Mucosa of rectum (tissue), 2 donors: ENCODE measurements around the gene SP9.

ENCODE experiments used
- H3K27ac ChIP-seq, 2 donors: one replicate each; pipeline ENCODE4 v1.7.0; 2013; ENCODE audit warnings: inconsistent platforms in 2 of 2, low read depth in 2 of 2, low read length in 2 of 2
- H3K27me3 ChIP-seq, 2 donors: one replicate each; pipeline ENCODE4 v1.7.0; 2013; ENCODE audit warnings: low read length in 2 of 2; ENCODE audit not compliant: control insufficient read depth in 2 of 2, insufficient read depth in 2 of 2
- H3K36me3 ChIP-seq, 2 donors: one replicate each; pipeline ENCODE4 v1.7.0; 2013; ENCODE audit warnings: low read length in 2 of 2; ENCODE audit not compliant: control insufficient read depth in 2 of 2, insufficient read depth in 2 of 2
- H3K4me1 ChIP-seq, 2 donors: one replicate each; pipeline ENCODE4 v1.7.0; 2013; ENCODE audit warnings: low read length in 2 of 2, mild to moderate bottlenecking in 1 of 2; ENCODE audit not compliant: control insufficient read depth in 2 of 2, insufficient read depth in 2 of 2
- H3K4me3 ChIP-seq, 2 donors: one replicate each; pipeline ENCODE4 v1.7.0; 2013; ENCODE audit warnings: low read length in 2 of 2
- H3K9ac ChIP-seq, 2 donors: one replicate each; pipeline ENCODE4 v1.7.0; 2013; ENCODE audit warnings: low read length in 2 of 2, low read depth in 1 of 2, mild to moderate bottlenecking in 1 of 2
- H3K9me3 ChIP-seq, 2 donors: one replicate each; pipeline ENCODE4 v1.7.0; 2013; ENCODE audit warnings: low read length in 2 of 2; ENCODE audit not compliant: control insufficient read depth in 2 of 2
- donor health status: healthy.
- donor health status: Normal muscosa, but diverticular disease.

The SP9 gene

DNA sequence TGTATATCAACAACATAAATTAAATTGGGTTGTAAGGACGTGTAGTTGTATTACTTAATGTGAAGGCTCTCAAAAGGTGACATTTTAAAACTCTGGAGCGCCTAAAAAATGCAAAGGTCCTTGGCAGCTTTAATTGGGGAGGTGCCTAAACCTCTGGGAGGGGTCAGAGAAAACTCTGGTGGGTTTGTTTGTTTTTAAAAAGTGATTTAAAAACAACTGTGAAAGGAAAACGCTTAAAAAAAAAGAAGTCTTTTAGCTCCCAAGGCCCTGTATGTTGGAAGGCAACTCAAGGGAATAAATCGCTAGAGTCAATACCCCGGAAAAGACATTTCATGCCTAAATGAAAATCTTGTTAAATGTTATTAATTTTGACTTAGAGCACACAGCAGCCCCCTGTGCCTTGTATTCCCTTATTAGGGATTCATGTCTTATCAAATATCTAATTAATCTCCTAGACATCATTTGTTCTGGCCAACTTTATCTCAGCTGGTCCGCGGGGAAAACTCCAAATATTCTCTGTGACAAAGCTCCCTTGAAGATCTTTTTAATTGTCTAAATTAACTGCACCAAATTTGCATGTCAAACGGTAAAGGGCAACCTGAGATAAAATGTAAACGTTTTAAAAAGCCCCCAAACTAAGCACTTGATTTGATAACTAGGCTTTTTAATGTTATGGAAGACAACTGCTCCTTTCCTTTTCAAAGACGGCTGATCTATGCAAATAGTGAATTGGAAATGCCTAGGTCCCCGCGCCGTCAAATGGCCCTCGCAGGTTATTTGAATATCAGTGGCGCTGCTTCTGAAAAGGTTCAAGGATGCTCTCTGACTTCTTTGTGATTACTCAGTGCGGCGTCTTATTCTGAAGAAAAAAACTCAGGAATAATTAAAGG is 4.2 kb downstream of the SP9 start:
- Histone ChIP-seq H3K9ac (no peak overlapping the region), H3K4me3 (no peak overlapping the region), H3K27ac (no peak overlapping the region), H3K9me3 (no peaks in the 10 kb centered on the region), H3K36me3 (no peaks in the 10 kb centered on the region), H3K27me3 (peaks cover 79 to 93% of the 10 kb centered on the region in 2 donors), H3K4me1 (peaks cover 30 to 33% of the 10 kb centered on the region in 2 donors)

DNA sequence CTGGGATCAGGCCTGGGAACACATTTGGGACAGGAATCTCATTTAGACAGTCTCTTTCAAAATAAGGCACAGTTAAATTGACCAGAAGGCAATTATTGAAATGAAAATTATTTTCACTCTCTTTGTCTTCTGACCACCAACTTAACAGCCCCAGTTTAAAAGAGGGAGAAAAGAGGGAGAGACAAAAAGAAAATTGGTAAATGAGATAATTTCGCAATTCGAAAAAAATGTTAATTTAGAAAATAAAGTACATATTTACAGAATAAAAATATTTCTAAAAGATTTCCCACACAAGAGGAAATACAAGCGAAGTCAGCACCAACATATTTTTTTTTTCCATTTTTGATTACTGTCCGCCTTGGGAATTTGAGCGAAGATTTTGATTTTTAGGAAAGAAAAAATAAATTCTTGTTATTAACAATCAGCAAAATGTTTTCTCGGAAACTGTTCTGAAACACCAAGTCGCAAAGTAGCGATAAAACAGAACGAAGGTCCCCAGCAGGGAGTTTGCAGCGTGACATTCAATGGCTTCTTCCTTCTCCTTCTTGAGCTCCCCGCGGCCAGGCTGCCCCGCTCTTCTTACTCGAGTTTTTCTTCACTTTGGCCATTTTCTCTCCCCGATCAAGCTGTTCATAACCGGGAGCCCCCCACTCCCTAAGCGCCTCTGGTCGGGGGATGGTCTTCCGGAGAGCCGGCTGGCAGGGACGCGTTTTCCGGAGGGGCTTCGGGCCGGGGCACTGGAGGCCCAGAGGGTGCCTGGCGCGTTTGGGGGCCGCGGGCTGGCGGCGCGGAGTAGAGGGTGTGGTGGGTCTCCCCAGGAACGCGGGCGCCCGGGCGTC is 5.0 kb downstream of the SP9 start:
- Histone ChIP-seq H3K4me1 (peaks cover 28 to 36% of the 10 kb centered on the region in 2 donors), H3K9me3 (no peaks in the 10 kb centered on the region), H3K27ac (no peak overlapping the region), H3K27me3 (peaks cover 79 to 95% of the 10 kb centered on the region in 2 donors), H3K9ac (no peak overlapping the region), H3K4me3 (no peak overlapping the region), H3K36me3 (no peaks in the 10 kb centered on the region)

DNA sequence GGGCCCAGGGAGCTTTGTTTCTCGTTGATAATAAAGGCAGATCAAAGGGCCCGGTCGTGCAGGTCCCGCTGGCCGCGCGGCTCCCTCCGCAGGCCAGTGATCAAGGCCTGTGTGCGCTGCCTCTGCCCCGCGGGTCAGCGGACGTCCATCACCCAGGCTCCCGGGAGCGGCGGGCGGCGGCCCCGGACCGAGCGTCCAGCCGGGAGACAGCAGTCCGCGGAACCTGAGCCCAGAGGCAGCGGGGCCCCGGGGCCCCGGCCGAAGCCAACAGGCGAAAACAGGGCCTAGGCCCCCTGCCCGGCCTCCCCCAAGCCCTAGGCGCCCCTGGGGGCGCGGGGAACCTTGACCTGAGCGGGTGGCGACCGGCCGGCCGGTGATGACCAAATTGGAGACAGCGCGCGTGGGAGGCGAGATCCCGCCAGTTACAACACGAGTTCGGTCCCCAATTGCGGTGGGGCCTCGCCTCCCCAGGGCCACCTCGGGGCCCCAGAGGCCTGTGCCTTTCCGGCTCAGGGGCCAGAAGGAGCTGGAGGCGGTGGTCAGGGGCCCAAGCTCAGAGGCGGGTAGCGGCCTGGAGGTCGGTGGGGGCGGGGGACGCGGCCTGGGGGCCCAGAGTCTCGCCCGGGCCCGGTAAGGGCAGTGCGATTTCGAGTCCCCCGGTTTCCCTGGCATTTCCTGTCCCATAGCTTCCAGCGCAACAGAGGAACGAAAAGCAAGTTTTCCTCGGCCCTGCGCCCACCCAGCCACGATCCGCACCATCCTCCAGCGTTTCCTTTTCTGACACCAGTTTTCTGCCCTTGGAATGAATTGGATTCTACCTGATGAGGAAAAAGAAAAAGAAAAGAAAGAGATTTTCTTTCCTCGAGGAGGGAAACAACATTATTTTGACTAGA is 5.9 kb downstream of the SP9 start:
- H3K27me3 ChIP-seq, result peaks cover 74 to 91% of the 10 kb centered on the region in 2 donors
- no peak overlapping the region for H3K9ac ChIP-seq
- no peak overlapping the region for H3K4me3 ChIP-seq
- peaks cover 21 to 33% of the 10 kb centered on the region in 2 donors for H3K4me1 ChIP-seq
- H3K9me3 ChIP-seq, result no peaks in the 10 kb centered on the region
- no peak overlapping the region for H3K27ac ChIP-seq
- H3K36me3 ChIP-seq, result no peaks in the 10 kb centered on the region

DNA sequence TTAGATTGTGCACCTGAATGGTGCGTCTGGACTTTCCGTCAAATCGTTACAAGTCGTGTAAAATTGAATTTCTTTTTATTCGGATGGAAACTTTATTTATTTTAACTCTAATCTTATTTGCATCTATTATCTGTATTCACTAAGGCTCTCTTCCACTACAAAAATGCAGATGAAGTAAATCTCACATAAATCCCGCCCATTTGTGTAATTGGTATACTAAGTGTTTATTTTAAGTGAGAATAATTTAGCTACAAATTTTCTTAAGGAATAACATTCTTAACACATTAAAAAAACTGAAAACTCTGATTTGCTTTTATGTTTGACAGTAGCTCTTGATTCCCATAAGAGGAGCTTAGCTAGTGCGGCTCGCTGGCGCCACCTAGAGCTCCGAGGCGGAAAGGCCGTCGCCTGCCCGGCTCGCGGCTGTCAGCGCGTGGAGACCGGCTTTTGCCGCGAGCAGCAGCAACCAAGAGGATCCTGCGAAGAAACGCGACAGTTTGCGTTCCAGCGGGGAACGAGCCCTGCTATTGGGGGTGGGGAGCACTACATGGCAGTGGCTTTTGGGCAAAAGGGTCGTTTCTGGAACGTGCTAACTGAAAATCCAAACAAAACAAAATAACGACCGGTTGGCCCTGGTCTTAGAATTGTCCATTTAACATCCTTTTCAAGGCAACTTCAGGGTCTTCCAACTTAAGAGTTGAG is 6.7 kb downstream of the SP9 start:
- Histone ChIP-seq H3K4me1 (peaks cover 14 to 25% of the 10 kb centered on the region in 2 donors), H3K27ac (no peak overlapping the region), H3K27me3 (peaks cover 70 to 83% of the 10 kb centered on the region in 2 donors), H3K9ac (no peak overlapping the region), H3K4me3 (peak overlapping the region in 1 of 2 donors; percentile 53), H3K9me3 (no peaks in the 10 kb centered on the region), H3K36me3 (no peaks in the 10 kb centered on the region)

DNA sequence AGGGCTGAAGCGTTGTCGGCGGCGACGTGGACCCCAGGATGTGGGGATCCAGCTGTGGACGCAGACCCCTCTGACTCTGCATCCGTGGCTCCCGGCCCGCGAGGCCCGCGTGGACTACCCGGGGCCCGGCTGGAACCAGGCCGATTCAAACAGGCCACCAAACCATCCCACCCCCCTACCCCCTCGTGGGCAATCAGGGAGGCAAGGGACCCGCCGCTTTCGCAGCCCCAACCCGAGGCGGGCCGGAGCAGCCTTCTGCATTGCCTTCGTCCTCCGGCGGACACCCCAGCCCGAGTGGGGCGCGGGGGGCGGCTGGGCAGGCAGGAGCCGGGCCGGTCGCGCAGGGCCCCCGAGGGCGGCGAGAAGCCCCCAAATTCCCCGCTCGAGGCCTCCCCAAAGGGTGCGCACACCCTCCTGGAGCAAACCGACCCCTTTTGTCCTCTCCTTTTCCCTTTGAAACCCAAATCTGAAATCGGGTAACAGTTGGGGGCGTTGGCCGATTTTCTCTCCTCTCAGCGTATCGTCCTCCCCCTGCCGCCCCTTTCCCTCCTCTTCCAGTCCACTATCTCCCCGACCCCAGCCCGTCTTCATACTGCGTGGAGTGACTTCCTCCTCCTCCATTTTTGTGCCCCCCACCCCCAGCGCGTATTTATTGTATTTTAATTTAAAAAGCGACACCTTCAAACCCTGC is 7.4 kb downstream of the SP9 start:
- no peaks in the 10 kb centered on the region for H3K36me3 ChIP-seq
- peaks cover 11 to 20% of the 10 kb centered on the region in 2 donors for H3K4me1 ChIP-seq
- H3K4me3 ChIP-seq, result peak overlapping the region; percentile 10 to 53
- peaks cover 67 to 79% of the 10 kb centered on the region in 2 donors for H3K27me3 ChIP-seq
- H3K9me3 ChIP-seq, result no peaks in the 10 kb centered on the region
- no peak overlapping the region for H3K9ac ChIP-seq
- H3K27ac ChIP-seq, result no peak overlapping the region

DNA sequence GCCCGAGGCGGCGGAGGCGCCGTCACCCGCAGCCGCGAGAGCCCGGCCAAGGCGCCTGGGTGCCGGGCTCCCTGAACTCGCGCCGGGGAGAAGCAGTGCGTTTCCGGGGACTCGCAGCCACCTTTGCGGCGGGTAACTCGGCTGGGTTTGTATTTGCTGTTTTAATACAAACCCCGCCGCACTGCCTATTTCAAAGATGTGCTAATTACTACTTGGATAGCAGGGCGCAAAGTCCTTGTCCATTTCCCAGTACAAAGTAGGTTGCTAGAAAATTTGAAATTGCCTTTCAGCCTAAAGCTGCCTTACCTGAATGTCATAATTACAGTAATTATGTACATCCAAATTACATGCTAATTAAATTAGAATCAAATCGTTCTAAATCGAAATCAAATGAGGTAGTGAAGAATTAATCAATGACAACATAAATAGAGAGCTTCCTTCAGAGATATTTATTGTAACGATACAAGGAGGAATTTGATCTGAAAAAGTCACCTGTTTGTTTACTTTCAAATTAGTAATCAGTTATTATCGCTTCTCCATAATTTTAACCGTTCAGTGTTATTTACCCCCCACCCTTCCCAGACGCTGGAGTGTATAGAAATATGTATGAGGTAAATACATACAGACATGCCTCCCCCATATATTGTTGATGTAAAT is 8.1 kb downstream of the SP9 start:
- peaks cover 62 to 73% of the 10 kb centered on the region in 2 donors for H3K27me3 ChIP-seq
- peaks cover 0 to 3% of the 10 kb centered on the region in 2 donors for H3K36me3 ChIP-seq
- no peak overlapping the region for H3K27ac ChIP-seq
- no peak overlapping the region for H3K9ac ChIP-seq
- H3K4me3 ChIP-seq, result no peak overlapping the region
- H3K4me1 ChIP-seq, result peaks cover 11 to 15% of the 10 kb centered on the region in 2 donors
- H3K9me3 ChIP-seq, result no peaks in the 10 kb centered on the region

DNA sequence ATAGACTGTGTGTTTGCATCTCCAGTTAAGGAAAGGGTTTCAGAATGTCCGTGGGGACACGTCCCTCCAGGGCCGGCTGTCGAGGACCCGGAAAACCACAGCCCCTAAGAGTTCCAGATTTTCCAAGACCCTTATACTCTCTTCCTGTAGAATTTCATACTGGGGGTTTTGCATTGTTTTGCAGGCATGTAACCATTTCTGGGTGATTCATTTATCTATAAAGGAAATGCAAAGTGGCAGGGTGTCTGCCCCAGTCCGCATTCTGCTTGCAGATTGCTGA is 8.5 kb downstream of the SP9 start:
- H3K27me3 ChIP-seq, result peaks cover 58 to 69% of the 10 kb centered on the region in 2 donors
- peaks cover 11 to 15% of the 10 kb centered on the region in 2 donors for H3K4me1 ChIP-seq
- H3K9me3 ChIP-seq, result no peaks in the 10 kb centered on the region
- H3K9ac ChIP-seq, result no peak overlapping the region
- no peak overlapping the region for H3K4me3 ChIP-seq
- peaks cover 0 to 5% of the 10 kb centered on the region in 2 donors for H3K36me3 ChIP-seq
- H3K27ac ChIP-seq, result no peak overlapping the region

DNA sequence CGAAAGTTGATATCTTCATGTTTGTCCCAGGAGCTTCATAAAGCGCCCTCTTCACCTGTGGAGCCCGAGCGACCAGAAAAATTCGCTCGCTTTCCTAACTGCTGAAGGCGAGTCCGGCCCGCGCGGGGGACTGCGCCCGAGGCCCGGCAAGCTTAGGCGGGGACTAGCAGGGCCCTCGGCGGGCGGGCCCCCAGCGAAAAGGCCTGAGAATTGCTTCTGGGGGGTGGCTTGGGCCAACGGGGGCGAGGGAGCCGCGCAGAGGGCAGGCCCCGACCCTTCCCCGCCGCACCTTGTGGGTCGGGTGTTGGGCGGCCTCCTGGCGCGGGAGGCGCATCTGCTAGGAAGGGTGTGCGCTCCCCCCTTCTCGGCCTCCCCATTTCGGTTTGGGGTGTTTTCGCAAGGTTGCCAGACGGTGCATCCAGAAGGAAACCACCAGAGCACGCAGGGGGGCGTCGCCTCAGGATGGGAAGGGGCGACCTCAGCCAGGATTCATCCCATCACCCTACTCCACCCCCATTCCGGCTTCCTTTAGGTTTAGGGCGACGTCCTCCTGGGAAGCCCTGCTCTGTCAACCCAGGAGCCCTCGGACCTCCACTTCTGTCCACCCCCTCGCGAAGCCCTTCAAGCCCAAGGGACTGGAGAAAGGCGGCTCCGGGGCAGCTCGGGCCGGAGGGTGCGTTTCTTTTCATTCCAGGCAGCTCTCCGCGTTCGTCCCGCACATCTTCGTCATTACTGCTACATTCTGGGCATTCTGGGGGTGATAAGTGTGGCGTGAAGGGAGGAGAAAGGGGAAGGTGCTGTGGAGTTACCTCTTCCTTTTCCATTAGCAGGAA is 9.1 kb downstream of the SP9 start:
- peaks cover 11 to 15% of the 10 kb centered on the region in 2 donors for H3K4me1 ChIP-seq
- H3K4me3 ChIP-seq, result no peak overlapping the region
- peaks cover 5 to 10% of the 10 kb centered on the region in 2 donors for H3K36me3 ChIP-seq
- H3K9me3 ChIP-seq, result no peaks in the 10 kb centered on the region
- peaks cover 53 to 63% of the 10 kb centered on the region in 2 donors for H3K27me3 ChIP-seq
- H3K27ac ChIP-seq, result no peak overlapping the region
- no peak overlapping the region for H3K9ac ChIP-seq
